A673 (cell line): Measurements from ENCODE around the gene TAL1.

Experiments
- CTCF ChIP-seq: fragments of 300-800, 200-600 bp; sonication (generic); conservative IDR thresholded peaks from 2 replicates; pipeline ENCODE4 v1.5.1; 2017; ENCODE audit warnings: low read depth, mild to moderate bottlenecking, antibody characterized with exemption, low read length, moderate library complexity, mixed read lengths
- EZH2 ChIP-seq: fragments of 200-600 bp; sonication (generic); IDR thresholded peaks from 2 replicates; pipeline ENCODE4 v1.6.1; 2017; ENCODE audit warnings: borderline replicate concordance, low read depth, mild to moderate bottlenecking, mixed read lengths, antibody characterized with exemption, low read length; ENCODE audit not compliant: poor library complexity, severe bottlenecking

- TF ChIP-seq CTCF (no peak), EZH2 (no peak)
These were observed 13.0 kb downstream of the TAL1 start for GRCh38 chr1:47219001-47219400.
